ENCODE measurements around the gene VDR. TPM values are rescaled to one million over a fixed set of nuclear protein-coding genes. Genes with fewer than 3 reads are reported as not detected.

The VDR gene
- total RNA-seq, 4 donors from 2014 or later = 62.3 to 191 (median 117) TPM

DNA sequence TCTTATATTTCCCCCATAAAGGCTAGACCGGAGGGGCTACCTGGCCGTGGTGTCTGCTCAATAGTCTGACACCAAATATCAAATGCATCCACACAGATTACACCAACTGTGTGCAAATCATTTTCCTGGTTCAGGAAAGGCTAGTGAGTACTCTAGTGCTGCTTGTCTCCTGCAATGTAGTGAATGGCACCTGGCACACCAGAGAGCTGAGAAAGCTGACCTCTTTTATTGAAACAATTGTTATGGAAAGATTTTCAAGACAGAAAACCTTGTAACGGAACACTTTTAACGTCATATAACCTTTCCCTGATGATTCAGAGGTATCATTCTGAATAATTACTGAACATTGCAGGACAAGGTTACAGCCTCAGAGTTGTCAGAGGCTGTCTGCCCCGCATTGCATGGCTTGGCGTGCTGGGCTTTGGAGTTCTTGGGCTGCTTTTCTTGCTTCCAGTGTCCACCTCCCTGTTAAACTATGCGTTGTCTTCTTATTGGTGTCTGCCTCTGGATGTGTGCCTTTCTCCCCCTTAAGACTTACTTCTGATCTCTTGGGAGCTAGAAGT lies 44.4 kb downstream of the VDR start:
- Histone ChIP-seq H3K27ac (no peak overlapping the region), H3K4me3 (no peak overlapping the region), H3K4me1 (no peaks in the 10 kb centered on the region), H3K27me3 (no peaks in the 10 kb centered on the region), H3K9me3 (no peaks in the 10 kb centered on the region), H3K36me3 (peaks cover 0 to 5% (median under 1%) of the 10 kb centered on the region in 4 donors)
- TF ChIP-seq POLR2A (IDR thresholded peaks at IDR 0.05) (no peak), EP300 (IDR thresholded peaks at IDR 0.05; ENCODE audit: low read depth) (no peak), POLR2AphosphoS5 (IDR thresholded peaks at IDR 0.05) (no peak)
- TF ChIP-seq, protein P1, sequence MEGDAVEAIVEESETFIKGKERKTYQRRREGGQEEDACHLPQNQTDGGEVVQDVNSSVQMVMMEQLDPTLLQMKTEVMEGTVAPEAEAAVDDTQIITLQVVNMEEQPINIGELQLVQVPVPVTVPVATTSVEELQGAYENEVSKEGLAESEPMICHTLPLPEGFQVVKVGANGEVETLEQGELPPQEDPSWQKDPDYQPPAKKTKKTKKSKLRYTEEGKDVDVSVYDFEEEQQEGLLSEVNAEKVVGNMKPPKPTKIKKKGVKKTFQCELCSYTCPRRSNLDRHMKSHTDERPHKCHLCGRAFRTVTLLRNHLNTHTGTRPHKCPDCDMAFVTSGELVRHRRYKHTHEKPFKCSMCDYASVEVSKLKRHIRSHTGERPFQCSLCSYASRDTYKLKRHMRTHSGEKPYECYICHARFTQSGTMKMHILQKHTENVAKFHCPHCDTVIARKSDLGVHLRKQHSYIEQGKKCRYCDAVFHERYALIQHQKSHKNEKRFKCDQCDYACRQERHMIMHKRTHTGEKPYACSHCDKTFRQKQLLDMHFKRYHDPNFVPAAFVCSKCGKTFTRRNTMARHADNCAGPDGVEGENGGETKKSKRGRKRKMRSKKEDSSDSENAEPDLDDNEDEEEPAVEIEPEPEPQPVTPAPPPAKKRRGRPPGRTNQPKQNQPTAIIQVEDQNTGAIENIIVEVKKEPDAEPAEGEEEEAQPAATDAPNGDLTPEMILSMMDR (IDR thresholded peaks at IDR 0.05) = no peak
- intact Hi-C loops (cut with DNase I; ENCODE audit: low total_unique reads) (no loop called here), in situ Hi-C loops (cut with MboI; ENCODE audit: low pct_ligation_motif_present in 1 of 4, low pct_unique_long_range_greater_than_20kb in 1 of 4, low sequenced_read_pairs in 3 of 4) (loop anchor here in 1 of 4 donors (25.0 kb wide), 1 partner anchor 302 kb away; the partner anchor contains the start of gene ASB8)
- no peak for DNase-seq
- 79 to 86% methylated on average over 5 to 7 of the region's 7 CpGs for WGBS, 2 donors (ENCODE audit: low coverage in 1 of 2)

DNA sequence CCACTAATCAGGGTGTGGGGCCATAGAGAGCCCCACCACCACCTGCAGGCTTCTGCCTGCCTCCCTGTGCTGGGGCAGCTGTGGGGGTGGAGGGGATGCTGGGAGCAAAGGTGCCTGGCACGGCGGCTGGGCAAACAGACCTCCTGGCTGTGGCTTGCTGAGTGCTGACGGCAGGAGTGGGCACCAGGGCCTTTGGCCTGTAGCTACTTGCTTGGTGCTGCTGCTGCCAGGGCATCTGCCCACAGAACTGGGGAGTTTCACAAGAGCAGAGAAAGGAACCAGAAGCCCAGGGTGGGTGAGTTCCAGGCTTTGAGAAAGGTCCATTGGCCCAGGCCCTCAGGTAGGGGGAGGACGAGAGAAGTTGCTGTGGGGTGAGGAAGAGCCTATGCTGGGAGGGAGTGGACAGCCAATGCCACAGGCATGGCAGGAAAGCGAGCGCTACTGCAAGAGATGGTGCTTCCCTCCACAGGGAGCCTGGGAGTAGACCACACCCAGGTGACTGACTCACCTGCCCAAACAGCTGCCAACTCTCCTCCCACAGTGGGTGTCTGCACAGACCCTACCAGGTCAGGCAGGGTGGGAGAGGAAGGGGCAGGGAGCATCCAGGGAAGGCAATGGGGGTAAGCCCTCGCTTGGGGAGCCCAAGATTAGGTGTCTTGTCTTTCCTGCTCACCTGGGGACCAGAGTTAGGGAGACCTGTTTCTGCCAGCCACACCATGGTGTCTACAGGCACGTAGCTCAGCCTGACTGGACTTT lies 46.1 kb downstream of the VDR start:
- intact Hi-C loops (cut with DNase I; ENCODE audit: low total_unique reads) = no loop called here
- Histone ChIP-seq H3K27ac (no peak overlapping the region), H3K9me3 (no peaks in the 10 kb centered on the region), H3K4me1 (no peaks in the 10 kb centered on the region), H3K4me3 (no peak overlapping the region), H3K27me3 (no peaks in the 10 kb centered on the region), H3K36me3 (peaks cover 0 to 20% (median 3%) of the 10 kb centered on the region in 4 donors)
- in situ Hi-C loops (cut with MboI; ENCODE audit: low pct_ligation_motif_present in 1 of 4, low pct_unique_long_range_greater_than_20kb in 1 of 4, low sequenced_read_pairs in 3 of 4) = loop anchor here in 1 of 4 donors (25.0 kb wide), 1 partner anchor 304 kb away; the partner anchor contains the start of gene ASB8
- WGBS, 2 donors (ENCODE audit: low coverage in 1 of 2) = 75 to 96% methylated on average over 1 to 8 of the region's 8 CpGs
- TF ChIP-seq, protein P1 (IDR thresholded peaks at IDR 0.05) = no peak
- DNase-seq = no peak

DNA sequence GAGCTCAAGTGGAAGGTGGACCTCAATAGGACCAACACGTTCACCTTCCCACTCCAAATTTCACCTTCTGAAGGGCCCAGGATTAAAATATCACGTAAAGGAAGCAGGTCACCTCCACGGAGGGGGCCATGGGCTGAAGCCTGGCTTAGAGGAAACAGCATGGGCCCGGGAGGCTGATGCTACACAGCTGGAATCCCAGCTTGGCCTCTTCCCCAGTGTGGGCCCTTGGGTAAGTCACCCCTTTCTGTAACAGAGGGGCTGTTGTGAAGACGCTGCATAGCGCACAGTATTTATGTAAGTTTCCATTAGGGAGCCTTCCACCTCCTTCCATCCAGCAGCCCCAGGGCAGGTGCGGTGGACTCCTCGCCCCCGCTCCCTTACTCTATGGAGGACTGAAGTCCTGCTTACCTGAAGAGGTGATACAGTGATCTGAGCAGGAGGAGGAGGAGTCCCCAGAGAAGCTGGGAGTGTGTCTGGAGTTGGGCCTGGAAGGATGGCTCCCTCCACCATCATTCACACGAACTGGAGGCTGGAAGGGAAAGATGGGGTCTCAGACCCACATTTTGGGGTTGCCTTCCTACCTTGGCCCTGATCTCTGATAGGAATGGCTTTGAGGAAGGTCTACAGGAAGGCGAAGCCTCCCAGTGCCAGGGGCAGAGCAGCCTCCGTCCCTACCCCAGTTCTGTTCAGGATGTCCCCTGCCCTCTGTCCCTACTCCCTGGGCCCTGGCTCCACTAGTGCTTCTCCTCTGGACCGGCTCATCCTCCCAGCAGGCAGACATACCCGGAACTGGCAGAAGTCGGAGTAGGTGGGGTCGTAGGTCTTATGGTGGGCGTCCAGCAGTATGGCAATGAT lies 47.8 kb downstream of the VDR start:
- no peak for TF ChIP-seq EP300 (IDR thresholded peaks at IDR 0.05; ENCODE audit: low read depth)
- Histone ChIP-seq H3K27ac (no peak overlapping the region), H3K27me3 (no peaks in the 10 kb centered on the region), H3K36me3 (peaks cover 0 to 25% (median 6%) of the 10 kb centered on the region in 4 donors), H3K4me3 (no peak overlapping the region), H3K4me1 (no peaks in the 10 kb centered on the region), H3K9me3 (no peaks in the 10 kb centered on the region)
- DNase-seq = no peak
- WGBS, 2 donors (ENCODE audit: low coverage in 1 of 2) = 92 to 95% methylated on average over 4 to 17 of the region's 17 CpGs
- in situ Hi-C loops (cut with MboI; ENCODE audit: low pct_ligation_motif_present in 1 of 4, low pct_unique_long_range_greater_than_20kb in 1 of 4, low sequenced_read_pairs in 3 of 4) = loop anchor here in 1 of 4 donors (25.0 kb wide), 1 partner anchor 305 kb away; the partner anchor contains the start of gene ASB8
- intact Hi-C loops (cut with DNase I; ENCODE audit: low total_unique reads) = no loop called here

DNA sequence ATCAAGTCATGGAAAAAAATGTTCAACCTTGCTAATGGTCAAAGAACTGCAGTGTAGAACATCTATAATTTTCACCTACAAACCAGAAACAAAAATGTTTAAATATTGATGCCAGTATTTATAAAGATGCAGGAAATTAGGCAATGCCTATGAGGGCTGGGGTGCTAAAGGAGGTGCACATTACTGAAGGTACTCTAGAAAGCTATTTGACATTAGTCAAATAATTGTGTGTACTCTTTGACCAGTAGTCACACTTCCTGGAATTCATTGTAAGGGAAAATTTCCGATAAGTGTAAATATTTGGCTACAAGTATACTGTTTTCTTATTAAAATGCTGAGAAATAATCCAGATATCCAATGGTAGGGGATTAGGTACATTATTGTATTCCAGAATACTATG lies 48.7 kb downstream of the VDR start:
- no peak for DNase-seq
- Histone ChIP-seq H3K36me3 (peaks cover 0 to 25% (median 7%) of the 10 kb centered on the region in 4 donors), H3K4me1 (no peaks in the 10 kb centered on the region), H3K4me3 (no peak overlapping the region), H3K27ac (no peak overlapping the region), H3K27me3 (no peaks in the 10 kb centered on the region), H3K9me3 (no peaks in the 10 kb centered on the region)
- TF ChIP-seq EP300 (IDR thresholded peaks at IDR 0.05; ENCODE audit: low read depth) (no peak), POLR2AphosphoS5 (IDR thresholded peaks at IDR 0.05) (no peak), POLR2A (IDR thresholded peaks at IDR 0.05) (no peak)
- TF ChIP-seq, protein P1 (IDR thresholded peaks at IDR 0.05) = no peak
- WGBS, 2 donors (ENCODE audit: low coverage in 1 of 2) = 95% methylated on average over 1 of the region's 1 CpG; no CpG with 5 or more reads in 1 of the 2 donors
- intact Hi-C loops (cut with DNase I; ENCODE audit: low total_unique reads) (no loop called here), in situ Hi-C loops (cut with MboI; ENCODE audit: low pct_ligation_motif_present in 1 of 4, low pct_unique_long_range_greater_than_20kb in 1 of 4, low sequenced_read_pairs in 3 of 4) (loop anchor here in 1 of 4 donors (25.0 kb wide), 1 partner anchor 306 kb away; the partner anchor contains the start of gene ASB8)

Measured in transverse colon (tissue), 4 donors.